NCI-H2029 treated with DMSO at 0.1 percent for 48 hours (cell line): ENCODE results near the gene RBP3.
A peak's percentile ranks its signal among the peaks of the same experiment; 100 is the strongest.

Source experiments
- DNase-seq: peaks from one replicate; lab custom pipeline; 2025; lab: John Stamatoyannopoulos, UW

Gene RBP3

DNA sequence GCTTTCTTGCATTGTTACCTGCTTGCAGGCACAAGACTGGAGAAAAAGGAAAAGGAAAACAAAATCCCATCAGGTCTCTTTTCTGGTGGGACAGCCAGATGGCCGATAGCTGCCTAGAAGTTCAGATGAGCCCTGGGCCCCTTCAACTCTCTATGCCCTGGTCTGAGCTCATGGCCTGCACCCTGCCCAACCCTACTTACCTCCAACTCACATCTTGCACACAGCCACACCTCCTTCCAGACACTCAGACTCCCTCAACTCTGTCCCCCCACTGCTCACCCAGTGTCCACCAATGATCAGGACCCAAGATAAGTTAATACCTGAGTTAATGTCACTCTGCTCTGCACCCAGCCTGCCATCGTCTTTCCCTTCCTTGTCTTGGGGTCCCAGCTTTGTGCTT, 10.9 kb downstream of the RBP3 start:
- no peak for DNase-seq

DNA sequence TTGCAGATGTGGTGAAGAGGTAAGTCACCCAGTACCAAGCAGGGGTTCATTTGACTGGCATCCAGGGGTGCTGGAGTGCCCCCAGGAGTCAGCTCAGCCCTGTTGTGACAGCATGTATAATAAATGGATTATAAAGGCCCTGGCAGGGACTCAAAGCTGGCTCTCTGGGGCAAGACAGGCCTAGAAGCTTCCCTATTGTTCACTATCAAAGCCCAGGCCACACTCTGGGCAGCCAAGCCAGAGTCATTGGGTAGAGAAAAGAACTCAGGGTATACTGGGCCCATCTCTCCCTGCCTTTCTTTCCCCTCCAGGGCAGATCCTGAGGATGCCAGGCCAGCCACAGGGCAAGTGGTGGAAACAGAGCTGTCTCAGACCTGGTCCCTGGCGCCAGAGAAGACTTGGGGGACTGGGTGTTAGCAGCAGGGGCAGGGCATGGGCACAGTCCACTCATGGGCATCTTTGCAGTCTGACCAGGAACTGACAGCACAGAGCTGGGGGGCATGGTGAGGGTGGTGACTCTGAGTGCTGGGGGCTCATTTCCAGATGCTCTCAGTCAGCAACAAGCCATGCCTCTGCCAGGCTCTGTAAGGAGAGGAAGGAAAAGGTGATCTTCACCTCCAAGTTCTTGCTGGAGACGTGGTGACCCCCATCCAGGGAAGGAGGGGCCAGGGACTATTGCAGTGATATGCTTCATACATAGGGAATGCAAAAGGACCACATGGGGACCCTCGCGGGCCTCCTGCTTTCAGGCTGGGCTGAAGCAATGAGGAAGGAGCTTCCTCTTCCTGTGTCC, 11.7 kb downstream of the RBP3 start:
- no peak for DNase-seq

DNA sequence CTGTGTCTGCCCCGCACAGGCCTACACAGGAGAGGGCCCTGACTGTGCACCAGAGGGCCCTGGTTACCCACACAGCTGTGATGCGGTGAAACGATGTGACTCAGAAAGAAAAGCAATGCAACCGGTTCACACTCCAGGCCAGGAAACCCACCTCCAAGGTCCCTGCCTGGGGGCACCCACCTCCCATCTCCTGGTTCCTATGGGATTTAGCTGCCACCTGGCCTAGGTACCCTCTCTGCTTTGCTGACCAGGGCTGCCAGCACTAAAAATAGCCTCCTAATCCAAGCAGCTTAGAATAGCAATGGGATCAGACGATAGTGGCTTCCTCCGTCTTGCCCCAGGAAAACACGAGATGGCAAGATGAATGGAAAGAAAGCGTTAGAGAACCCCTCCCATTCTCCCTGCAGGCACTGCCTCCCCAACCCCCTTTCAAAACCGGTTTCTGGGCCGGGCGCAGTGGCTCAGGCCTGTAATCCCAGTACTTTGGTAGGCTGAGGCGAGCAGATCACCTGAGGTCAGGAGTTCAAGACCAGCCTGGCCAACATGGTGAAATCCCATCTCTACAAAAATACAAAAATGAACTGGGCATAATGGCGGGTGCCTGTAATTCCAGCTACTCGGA, 12.4 kb downstream of the RBP3 start:
- DNase-seq: no peak

DNA sequence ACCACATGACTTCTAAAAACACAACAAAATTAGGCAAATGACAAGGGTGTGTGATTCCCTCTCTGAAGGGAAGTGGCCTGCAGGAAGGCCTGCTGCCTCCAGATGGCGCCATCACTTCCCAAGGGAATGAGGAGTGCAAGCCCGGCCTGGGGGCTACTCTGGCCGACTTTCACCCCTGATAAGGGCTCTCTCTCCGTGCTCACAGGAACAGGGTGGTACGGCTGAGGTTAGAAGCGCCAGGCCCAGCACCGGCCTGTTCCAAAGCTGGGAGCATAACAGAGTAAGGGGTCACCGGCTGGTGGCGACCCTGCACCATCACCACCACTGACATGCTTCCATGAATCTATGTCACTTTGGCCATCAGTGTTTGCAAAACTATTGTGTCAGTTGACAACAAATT, 13.1 kb downstream of the RBP3 start:
- no peak for DNase-seq

DNA sequence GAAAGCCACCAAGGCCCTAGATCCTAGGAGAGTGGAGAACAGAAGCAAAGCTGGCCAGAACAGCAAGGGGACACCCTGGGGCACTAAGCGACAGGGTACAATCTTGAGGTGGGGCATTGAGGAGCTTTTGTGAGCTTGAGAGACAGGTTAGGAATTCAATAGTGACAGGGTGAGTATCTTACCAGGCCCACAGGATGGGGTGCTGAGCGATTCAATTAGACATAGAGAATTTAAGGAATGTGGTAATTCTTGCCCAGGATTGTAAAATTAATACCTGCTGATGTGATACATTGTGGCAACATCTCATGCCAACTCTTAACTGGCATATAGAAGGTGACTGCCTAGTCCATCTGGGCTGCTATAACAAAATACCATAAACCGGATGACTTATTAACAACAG, 14.0 kb downstream of the RBP3 start:
- no peak for DNase-seq

DNA sequence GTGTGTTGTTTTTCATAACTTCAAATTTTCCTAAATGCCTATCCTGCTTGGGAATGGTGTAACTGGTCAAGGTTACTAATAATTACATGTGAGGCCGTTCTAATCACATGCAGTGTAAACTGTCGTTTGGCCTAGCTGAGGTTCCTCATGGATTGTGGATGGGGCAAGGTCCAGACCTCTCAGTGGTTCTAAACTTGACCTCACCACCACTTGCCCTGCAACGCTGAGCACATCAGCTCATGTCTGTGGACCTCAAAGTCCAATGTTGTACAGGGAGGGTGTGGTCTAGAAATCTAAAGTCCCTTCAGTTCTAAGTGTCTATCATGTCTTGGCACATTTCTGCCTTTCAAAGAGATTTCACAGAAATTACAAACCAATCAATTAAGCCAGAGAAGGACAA, 15.6 kb downstream of the RBP3 start:
- DNase-seq: no peak

DNA sequence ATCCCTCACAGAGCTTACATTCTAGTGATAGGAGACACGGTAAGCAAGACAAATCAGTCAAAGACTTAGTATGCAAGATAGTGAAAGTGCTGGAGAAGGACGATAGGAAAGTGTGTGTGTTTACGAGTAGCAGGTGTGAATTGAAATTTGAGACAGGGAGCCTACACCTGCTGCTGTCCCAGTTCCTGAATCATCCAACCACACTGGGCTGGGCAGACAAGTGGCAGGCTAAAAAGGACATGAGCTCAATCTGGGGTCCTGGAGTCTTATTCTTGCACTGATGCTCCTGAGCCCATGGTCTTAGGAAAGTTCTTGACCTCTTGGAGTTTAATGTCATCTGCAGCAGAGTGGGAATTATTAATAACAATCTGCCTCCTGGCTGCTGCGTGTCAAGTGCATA, 16.2 kb downstream of the RBP3 start:
- DNase-seq: peak; percentile 29

DNA sequence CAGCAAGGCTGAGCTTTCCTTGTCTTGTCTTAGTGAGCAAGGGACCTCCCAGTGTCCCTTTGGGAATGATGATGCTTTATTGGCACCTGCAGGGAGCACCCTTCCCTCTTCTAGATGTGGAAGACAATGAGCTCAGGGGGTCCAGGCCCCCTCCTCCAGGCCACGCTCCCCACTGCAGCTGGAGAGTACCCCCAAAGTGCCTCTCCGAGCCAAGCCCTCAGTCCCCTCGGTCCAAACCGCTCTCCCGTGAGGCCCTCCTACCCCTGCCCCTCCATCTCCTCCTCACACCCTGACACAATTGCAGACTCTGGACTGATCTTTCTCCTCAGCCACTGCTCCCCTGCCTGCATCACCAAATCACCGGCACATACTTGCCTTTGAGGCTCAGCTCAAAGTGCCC, 16.7 kb downstream of the RBP3 start:
- DNase-seq: no peak

DNA sequence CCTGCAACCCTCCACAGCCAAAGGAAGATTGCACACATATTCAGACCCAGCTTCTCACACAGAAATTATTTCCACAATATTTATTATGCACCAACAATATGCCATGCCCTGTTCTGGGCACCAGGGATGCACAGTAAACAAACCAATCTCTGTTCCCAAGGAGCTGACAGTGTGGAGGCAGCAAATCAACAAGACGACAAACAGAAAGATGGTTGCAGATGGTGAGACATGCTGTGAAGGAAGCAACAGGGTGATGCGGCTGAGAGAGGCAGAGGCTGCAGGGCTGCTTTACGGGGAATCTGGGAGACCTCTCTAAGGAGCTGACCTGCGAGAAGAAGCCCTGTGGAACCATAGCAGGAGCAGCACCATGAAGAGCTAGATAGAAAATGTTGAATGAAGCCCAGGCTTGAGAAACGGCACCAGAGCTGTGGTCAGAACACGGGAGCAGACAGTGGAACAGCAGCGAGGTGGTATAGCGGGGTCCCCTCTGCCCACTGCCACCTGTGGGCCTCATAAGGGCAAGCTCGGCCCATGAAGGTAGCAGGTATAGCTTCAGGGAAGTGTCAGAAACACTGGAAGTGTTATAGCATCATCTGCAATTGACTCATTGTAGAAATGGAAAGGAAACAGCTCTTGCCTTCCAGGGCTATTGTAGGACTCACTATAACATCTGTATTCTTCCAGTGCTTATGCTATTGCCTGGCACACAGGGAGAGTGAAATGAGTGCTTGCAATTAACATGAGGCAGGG, 17.4 kb downstream of the RBP3 start:
- DNase-seq: no peak

DNA sequence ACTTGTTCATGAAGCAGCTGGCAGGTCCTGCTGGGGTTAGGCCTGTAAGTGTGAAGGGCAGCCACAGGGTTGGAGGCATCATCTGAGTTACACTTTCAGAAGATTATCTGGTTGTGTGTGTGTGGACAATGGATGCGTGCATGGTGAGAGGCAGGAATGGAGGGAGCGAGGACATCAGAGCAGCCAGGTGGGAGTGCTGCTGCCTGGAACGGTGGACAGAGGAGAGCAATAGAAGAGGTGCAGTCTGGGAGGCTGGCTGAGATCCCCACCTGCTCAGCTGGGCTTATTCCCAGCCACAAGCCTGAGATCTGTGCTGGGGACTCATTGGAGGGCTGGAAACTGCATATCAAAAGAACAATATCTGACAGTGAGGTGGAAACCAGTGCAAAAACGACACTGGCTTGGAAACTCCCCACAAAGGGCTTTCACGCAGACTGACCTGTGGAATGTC, 18.0 kb downstream of the RBP3 start:
- no peak for DNase-seq

DNA sequence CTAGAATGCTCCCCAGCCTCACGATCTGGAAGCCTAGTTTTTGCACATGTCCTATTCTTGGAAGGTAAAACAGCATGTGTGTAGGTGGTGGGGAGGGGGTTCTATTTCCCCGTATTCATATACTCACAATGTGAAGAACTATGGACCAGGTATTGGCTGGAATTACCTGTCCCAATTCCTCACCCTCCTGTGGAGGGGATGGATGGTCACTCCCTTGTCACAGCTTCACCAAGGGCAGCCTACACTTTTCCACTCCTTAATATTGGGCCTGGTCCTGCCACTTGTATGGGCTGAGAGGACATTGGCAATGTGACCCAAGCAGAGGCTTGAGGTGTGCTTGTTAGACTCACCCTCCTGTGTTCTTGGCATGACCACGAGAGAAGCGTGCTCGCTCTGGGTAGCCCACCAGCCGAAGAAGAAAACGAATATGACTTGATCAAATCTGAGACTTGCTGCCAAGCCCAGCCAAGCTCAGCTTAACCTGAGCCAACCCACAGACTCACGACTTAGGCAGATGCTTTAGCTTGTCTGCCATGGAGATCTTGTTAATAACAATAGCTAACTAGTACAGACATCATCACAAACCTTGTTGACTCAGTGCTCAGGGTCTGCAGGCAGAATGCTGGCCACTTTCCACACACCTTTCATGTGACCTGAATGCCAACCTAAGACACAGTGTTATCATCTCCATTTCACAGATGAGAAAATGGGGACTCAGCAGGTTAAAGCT, 18.7 kb downstream of the RBP3 start:
- DNase-seq: no peak

DNA sequence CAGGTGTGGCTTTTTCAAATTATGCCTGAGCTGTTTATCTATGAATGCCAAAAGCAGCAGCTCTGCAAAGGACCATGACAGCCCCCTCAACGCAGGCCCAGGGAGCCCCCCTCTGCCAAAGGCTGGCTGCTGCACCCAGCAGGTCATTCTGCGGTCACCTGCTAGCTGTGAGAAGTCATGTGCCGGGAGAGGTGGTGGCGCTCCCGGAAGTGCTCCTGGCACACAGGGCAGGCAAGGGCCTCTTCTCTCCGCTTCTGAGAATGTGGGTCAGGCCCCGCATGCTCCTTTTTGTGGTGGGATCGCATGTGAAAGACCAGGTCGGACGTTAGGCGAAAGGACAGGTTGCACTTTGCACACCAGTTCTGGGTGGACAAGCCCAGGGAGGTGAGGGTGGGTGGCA, 19.5 kb downstream of the RBP3 start:
- DNase-seq: no peak

DNA sequence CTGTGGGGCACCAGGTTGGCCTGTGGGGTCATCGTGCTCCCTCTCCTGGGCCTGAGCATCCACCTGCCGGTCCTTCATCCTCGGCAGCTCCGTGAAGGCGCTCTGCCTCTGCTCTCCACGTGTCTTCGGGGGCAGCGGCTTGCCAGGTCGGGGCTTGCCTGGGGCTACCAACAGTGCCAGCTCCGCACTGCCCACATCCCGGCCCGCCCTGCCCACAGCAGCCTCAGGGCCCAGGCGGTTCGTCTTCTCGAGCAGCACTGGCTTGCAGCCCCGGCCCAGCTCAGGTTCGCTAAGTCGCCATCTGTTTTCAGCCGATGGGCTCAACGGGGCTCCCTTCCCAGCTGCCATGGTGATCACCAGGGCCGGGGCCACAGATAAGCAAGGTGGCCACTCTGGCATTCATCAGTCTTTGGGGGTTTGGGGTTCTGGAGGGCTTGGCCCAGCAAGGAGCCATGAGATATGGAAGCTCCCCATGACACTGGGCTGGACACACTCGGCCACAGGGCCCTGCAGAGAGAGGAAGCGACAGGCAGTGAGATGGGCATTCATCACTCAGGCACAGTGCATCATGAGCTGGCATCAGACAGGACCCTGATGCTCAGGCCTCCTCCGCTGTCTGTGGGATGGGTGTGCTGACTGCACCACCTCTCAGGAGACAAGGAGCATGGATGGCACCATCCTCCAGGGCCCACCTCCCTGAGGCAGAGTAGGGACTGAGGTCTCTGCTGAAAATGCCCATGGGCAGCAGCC, 20.4 kb downstream of the RBP3 start:
- DNase-seq: no peak

DNA sequence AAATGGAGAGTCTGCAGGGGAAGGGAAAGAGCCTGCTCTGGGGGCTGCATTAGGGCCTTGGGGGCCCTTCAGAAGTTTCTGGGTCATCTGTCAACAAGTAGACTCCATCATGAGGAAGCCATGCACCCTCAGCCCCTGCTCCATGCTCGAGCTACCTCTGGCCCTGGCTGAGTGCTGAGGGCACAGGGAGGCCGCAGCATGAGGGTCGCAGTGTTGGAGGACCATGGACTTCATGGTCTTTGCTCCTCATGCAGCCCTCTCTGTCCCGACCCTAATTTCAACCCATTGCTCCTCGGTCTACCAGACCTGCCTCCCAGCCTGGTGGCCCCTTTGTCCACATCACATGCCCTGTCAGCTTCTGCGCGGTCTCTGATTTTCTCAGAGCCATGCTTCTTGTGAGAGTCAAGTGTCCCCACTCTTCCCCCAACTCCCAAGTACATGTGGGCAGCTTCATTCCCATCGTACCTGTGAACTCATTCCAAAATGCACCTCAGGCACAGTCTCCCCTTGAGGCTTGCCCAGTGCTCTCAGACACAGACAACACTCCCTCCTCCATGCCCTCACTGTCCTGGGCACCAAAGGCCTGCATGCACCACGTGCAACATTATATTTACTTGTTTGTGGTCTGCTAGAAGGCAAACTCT, 21.2 kb downstream of the RBP3 start:
- DNase-seq: no peak

DNA sequence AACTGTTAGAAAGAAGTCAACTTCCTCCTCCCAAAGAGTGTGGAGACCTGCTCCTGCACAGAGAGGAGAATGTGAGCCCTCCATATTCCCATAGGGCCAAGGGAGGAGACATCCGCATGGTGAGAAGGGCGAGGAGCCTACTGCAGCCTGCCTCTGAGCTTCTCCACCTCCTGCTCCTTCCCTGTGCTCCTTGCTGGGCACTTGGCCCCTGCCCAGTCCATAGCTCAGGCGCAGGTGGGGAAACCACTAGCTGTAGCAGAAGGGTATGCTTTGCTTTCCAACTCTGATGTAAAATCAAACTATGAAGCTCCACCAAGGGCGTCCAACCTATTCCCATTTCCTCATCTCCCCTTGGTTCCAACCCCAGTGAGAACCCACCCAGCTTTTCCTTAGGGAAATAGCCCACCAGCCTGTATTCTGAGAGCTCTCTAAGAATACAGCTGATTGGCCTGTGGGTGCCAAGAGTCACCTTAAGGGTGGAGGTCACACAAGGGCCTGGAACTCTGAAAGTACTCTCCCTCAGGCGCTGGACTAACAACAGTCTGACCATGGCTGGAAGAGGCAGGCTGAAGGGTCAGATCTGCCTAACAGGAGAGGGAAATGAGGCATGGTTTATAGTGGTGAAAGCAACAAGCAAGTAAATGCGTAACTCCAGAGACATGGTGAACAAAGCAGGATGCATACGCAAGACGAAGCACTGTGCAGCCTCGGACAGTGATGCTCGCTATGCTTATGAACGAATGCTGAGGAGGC, 22.0 kb downstream of the RBP3 start:
- DNase-seq: no peak

DNA sequence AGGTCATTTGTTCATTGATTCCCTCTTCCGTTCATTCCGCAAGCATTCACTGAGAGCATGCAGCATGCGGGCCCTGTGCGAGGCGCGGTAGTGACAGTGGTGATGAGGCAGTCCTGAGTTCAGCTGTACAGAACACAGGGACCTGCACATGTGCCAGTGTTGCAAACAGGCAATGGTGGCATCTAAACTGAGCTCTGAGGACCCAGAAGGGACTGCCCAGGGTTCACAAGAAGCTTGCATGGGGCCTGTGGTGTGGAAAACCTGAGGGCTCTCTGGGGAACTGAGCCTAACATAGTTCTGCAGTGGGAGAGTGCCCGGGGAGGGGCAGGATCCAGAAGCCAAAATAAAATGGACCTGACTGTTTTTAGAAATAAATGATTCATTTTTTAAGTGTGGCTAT, 22.7 kb downstream of the RBP3 start:
- DNase-seq: no peak

DNA sequence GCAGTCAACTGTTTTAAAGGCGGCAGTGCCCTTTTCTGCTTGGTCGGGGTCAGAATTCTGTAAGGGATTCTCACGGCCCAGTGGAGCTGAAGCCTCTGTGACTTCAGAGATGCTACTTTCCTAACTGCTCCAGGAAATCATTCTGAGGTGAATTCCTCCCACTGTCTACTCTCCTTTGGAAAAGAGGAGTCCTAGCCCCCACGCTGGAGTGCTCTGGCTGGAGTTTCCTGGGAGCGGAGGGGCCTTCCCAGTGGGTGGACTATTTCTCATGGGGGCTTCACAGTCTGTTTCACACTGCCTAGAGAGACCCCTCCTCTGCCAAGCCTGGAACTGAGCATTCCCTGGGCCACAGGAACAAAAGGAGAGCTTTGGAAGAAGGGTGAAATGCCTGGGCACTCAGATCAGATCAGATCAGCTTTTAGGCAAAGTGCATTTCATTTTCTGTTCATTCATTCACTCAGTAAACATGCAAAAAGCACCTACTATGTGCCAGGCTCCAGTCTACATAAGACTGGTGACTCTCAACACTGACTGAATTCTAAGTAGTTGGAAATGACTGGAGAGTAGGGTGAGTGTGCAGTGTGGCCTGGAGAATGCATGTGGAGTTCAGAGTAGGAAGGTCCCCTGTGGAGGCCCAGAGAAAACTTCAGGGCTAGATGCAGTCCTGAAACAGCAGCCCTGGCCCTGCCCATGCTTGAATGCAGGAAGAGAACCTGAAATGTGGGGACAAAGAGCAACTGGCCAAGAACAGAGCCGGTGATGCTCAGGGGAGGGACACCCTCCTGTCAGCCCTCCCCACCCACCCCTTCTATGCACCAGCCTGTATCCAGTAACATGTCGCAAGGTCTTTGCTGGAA, 23.7 kb downstream of the RBP3 start:
- DNase-seq: no peak

DNA sequence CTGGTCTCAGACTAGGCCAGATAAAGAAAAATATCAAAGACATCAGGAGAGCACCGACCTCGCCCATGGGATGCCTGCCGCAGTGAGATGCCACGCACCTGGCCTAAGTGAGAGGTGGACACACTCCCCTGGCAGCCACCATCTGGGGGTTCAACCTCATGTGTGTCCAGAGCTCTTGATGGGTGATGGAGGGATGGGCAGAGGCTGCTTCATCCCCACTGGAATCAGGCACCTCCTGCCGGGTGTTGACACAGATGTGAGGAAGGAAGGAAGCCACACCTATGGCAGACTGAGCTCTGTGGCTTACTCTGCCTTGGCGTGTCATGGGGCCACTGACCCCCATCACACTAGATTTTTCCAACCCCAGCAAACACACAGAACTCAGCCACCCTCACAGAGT, 24.6 kb downstream of the RBP3 start:
- DNase-seq: no peak
